Thoracic aorta (tissue), 2 donors: Measurements from ENCODE around the gene CSTF2T. TPM values are rescaled to one million over a fixed set of nuclear protein-coding genes. Genes with fewer than 3 reads are reported as not detected.

Source experiments
- ATAC-seq: fragments of 150-250 bp; one replicate; pipeline ENCODE4 v1.8.0; 2017; ENCODE audit warnings: low read depth; ENCODE audit not compliant: insufficient number of reproducible peaks, low FRiP score
- DNase-seq: peaks from one replicate; pipeline ENCODE4 v3.0.0-alpha.2; 2020; ENCODE audit warnings: low spot score
- H3K27ac ChIP-seq, 2 donors: fragments of 200-600 bp; sonication (generic); 1 replicate in 1 of 2; 2 replicates in 1 of 2; pipeline ENCODE4 v1.5.1; 2016; ENCODE audit warnings: mild to moderate bottlenecking in 2 of 2, moderate library complexity in 2 of 2
- H3K27me3 ChIP-seq: fragments of 200-600 bp; sonication (generic); replicated peaks from 2 replicates; pipeline ENCODE4 v1.6.0; 2016; ENCODE audit warnings: mild to moderate bottlenecking; ENCODE audit not compliant: insufficient read depth
- H3K36me3 ChIP-seq: fragments of 200-600 bp; sonication (generic); one replicate; pipeline ENCODE4 v1.5.1; 2016
- H3K4me1 ChIP-seq, 2 donors: fragments of 200-600 bp; sonication (generic); 1 replicate in 1 of 2; 2 replicates in 1 of 2; pipeline versions ENCODE4 v1.5.1 to v1.6.0; 2016; ENCODE audit warnings: low read depth in 2 of 2, mild to moderate bottlenecking in 1 of 2; ENCODE audit not compliant: control insufficient read depth in 1 of 2
- H3K4me3 ChIP-seq: fragments of 200-600 bp; sonication (generic); 2 replicates; pipeline ENCODE4 v1.5.1; 2016; ENCODE audit warnings: mild to moderate bottlenecking
- H3K9me3 ChIP-seq: fragments of 200-600 bp; sonication (generic); 2 replicates; pipeline ENCODE4 v1.5.1; 2016
- CTCF ChIP-seq: fragments of 200-600 bp; sonication (generic); IDR thresholded peaks from one replicate; pipeline ENCODE4 v1.5.1; 2019; ENCODE audit warnings: antibody characterized with exemption
- total RNA-seq, 2 donors: library from RNA; depleted of rRNA; stranded (reverse); fragments of >200 nt; gene quantifications; one replicate each; pipeline versions ENCODE4 v1.1.0 to v1.2.3, GENCODE V29; 2016

CSTF2T gene
- total RNA-seq, 2 donors from 2014 or later: 24.6 to 39.9 TPM

GRCh38 chr10:51654918-51655317, 44.5 kb downstream of the CSTF2T start:
- H3K4me1 ChIP-seq: peaks cover 7 to 57% of the 10 kb centered on the region in 2 donors
- H3K4me3 ChIP-seq: no peak overlapping the region
- H3K27ac ChIP-seq: no peak overlapping the region
- ATAC-seq: no peak
- no peaks in the 10 kb centered on the region for H3K36me3 ChIP-seq
- no peaks in the 10 kb centered on the region for H3K9me3 ChIP-seq
- H3K27me3 ChIP-seq: no peaks in the 10 kb centered on the region
- TF ChIP-seq CTCF: no peak
- no peak for DNase-seq

GRCh38 chr10:51653025-51653424, 46.4 kb downstream of the CSTF2T start:
- H3K9me3 ChIP-seq: no peaks in the 10 kb centered on the region
- no peak for TF ChIP-seq CTCF
- DNase-seq (no peak), ATAC-seq (peak; percentile 5)
- peak overlapping the region in 1 of 2 donors; percentile 62 for H3K27ac ChIP-seq
- no peaks in the 10 kb centered on the region for H3K27me3 ChIP-seq
- peaks cover 7 to 65% of the 10 kb centered on the region in 2 donors for H3K4me1 ChIP-seq
- H3K36me3 ChIP-seq: no peaks in the 10 kb centered on the region
- no peak overlapping the region for H3K4me3 ChIP-seq

DNA sequence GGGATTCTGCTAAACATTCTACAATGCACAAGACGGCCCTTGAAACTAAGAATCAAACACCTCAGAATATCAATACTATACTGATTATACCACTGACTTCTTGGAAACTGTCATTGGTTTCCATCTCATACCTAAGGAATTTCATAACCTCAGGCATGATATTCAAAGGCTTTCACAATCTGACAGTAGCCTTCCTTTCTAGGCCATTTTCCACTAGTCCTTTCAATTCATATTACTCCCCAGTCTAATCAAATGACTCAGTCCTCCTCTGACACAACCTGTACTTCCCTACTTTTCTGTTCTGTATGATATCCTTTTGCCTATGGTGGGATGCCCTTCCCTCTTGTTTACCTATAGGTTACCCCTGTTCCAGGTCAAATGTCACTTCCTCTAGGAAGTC, 48.3 kb downstream of the CSTF2T start:
- H3K27me3 ChIP-seq: no peaks in the 10 kb centered on the region
- H3K4me1 ChIP-seq: peaks cover 7 to 53% of the 10 kb centered on the region in 2 donors
- no peaks in the 10 kb centered on the region for H3K36me3 ChIP-seq
- no peak for TF ChIP-seq CTCF
- H3K9me3 ChIP-seq: no peaks in the 10 kb centered on the region
- no peak overlapping the region for H3K27ac ChIP-seq
- ATAC-seq: no peak
- H3K4me3 ChIP-seq: no peak overlapping the region
- DNase-seq: no peak

DNA sequence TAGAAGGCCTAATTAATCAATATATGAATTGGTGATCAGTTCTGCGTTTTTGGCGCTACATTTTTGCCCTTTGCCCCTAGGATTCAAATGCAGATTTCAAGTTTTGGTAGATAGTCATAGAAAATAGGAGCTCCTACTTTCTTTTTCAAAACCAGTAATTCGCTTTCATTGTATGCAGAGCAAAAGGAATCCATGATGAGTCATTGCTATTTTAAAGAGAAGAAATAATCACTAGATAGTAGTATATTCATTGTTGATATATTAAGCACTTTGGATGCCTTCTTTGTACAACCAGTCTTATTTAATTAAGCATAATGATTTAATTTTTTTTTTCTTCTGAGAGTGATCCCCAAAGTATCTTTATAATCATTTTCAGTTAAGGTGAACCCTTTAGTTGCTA, 50.3 kb downstream of the CSTF2T start:
- no peak for ATAC-seq
- H3K4me1 ChIP-seq: peaks cover 9 to 44% of the 10 kb centered on the region in 2 donors
- no peaks in the 10 kb centered on the region for H3K9me3 ChIP-seq
- no peaks in the 10 kb centered on the region for H3K36me3 ChIP-seq
- H3K27me3 ChIP-seq: no peaks in the 10 kb centered on the region
- no peak overlapping the region for H3K27ac ChIP-seq
- no peak overlapping the region for H3K4me3 ChIP-seq
- no peak for TF ChIP-seq CTCF
- DNase-seq: no peak
